Trophoblast cell (in vitro differentiated cells and primary cell): ENCODE results near the gene TMEM132C.

Experiments
- DNase-seq, 2 donors: peaks; one replicate each; pipeline ENCODE4 v3.0.0-alpha.2; 2016
- H2AFZ ChIP-seq: 2 replicates; pipeline ENCODE4 v1.6.1; 2013; ENCODE audit warnings: low read length, moderate library complexity, mild to moderate bottlenecking; ENCODE audit not compliant: insufficient read depth, poor library complexity
- H2AK5ac ChIP-seq: 2 replicates; pipeline ENCODE4 v1.6.1; 2013; ENCODE audit warnings: mild to moderate bottlenecking, low read length
- H2BK120ac ChIP-seq: 2 replicates; pipeline ENCODE4 v1.6.1; 2013; ENCODE audit warnings: low read length, mild to moderate bottlenecking, moderate library complexity; ENCODE audit not compliant: insufficient read depth, poor library complexity
- H2BK12ac ChIP-seq: 2 replicates; pipeline ENCODE4 v1.6.1; 2013; ENCODE audit warnings: mild to moderate bottlenecking, low read length, moderate library complexity
- H2BK5ac ChIP-seq: 2 replicates; pipeline ENCODE4 v1.6.1; 2013; ENCODE audit warnings: low read length, low read depth, moderate library complexity, mild to moderate bottlenecking; ENCODE audit not compliant: poor library complexity
- H3K14ac ChIP-seq: 2 replicates; pipeline ENCODE4 v1.6.1; 2013; ENCODE audit warnings: mild to moderate bottlenecking, low read length
- H3K18ac ChIP-seq: 2 replicates; pipeline ENCODE4 v1.6.1; 2013; ENCODE audit warnings: mild to moderate bottlenecking, low read length
- H3K23ac ChIP-seq: 2 replicates; pipeline ENCODE4 v1.6.1; 2013; ENCODE audit warnings: low read length
- H3K27ac ChIP-seq: 2 replicates; pipeline ENCODE4 v1.5.1; 2013; ENCODE audit warnings: low read depth, mild to moderate bottlenecking, inconsistent platforms, low read length, moderate library complexity
- H3K27me3 ChIP-seq: 2 replicates; pipeline ENCODE4 v1.6.1; 2013; ENCODE audit warnings: inconsistent platforms, mild to moderate bottlenecking, low read length, moderate library complexity; ENCODE audit not compliant: insufficient read depth
- H3K36me3 ChIP-seq, 2 experiments: 1 replicate in 1 of 2; 2 replicates in 1 of 2; pipeline ENCODE4 v1.6.1; 2013; ENCODE audit warnings: low read length in 2 of 2, mild to moderate bottlenecking in 2 of 2, moderate library complexity in 1 of 2; ENCODE audit not compliant: insufficient read depth in 2 of 2, control insufficient read depth in 1 of 2
- H3K4ac ChIP-seq: 2 replicates; pipeline ENCODE4 v1.6.1; 2013; ENCODE audit warnings: low read depth, mild to moderate bottlenecking, low read length, moderate library complexity
- H3K4me1 ChIP-seq, 2 experiments: 1 replicate in 1 of 2; 2 replicates in 1 of 2; pipeline ENCODE4 v1.6.1; 2013; ENCODE audit warnings: low read length in 2 of 2, mild to moderate bottlenecking in 2 of 2, moderate library complexity in 1 of 2; ENCODE audit not compliant: insufficient read depth in 2 of 2, control insufficient read depth in 1 of 2
- H3K4me2 ChIP-seq: 2 replicates; pipeline ENCODE4 v1.6.1; 2013; ENCODE audit warnings: inconsistent platforms, mild to moderate bottlenecking, low read length, moderate library complexity
- H3K4me3 ChIP-seq: 2 replicates; pipeline ENCODE4 v1.5.1; 2013; ENCODE audit warnings: mild to moderate bottlenecking, low read depth, low read length, inconsistent platforms
- H3K79me1 ChIP-seq: one replicate; pipeline ENCODE4 v1.6.1; 2013; ENCODE audit warnings: low read length
- H3K79me2 ChIP-seq: 2 replicates; pipeline ENCODE4 v1.6.1; 2013; ENCODE audit warnings: low read length, mild to moderate bottlenecking; ENCODE audit not compliant: control insufficient read depth, insufficient read depth, poor library complexity
- H3K9ac ChIP-seq: 2 replicates; pipeline ENCODE4 v1.6.1; 2013; ENCODE audit warnings: mild to moderate bottlenecking, low read length
- H3K9me3 ChIP-seq: 2 replicates; pipeline ENCODE4 v1.6.1; 2013; ENCODE audit warnings: low read depth, mild to moderate bottlenecking, control low read depth, inconsistent platforms, low read length; ENCODE audit not compliant: insufficient read depth
- H4K12ac ChIP-seq: 2 replicates; pipeline ENCODE4 v1.6.1; 2013; ENCODE audit warnings: low read depth, mild to moderate bottlenecking, low read length, moderate library complexity
- H4K8ac ChIP-seq: 2 replicates; pipeline ENCODE4 v1.6.1; 2013; ENCODE audit warnings: low read depth, mild to moderate bottlenecking, low read length, moderate library complexity
- H4K91ac ChIP-seq: one replicate; pipeline ENCODE4 v1.6.1; 2013; ENCODE audit warnings: low read depth, mild to moderate bottlenecking, low read length, moderate library complexity
- WGBS: extraction: QIAGEN DNeasy Blood & Tissue Kit; methylation state at CpG from one replicate; pipeline ENCODE4 v1.1.7; 2013; ENCODE audit warnings: missing lambda C conversion rate; ENCODE audit not compliant: insufficient read length, insufficient coverage; ENCODE audit errors: extremely low coverage; 5-methylcytosine and 5-hydroxymethylcytosine counted together

TMEM132C gene

GRCh38 chr12:128318341-128318740 lies 51.4 kb downstream of the TMEM132C start:
- Histone ChIP-seq H3K9me3 (peaks cover 2% of the 10 kb centered on the region), H3K9ac (no peak overlapping the region), H3K27me3 (no peaks in the 10 kb centered on the region), H2BK5ac (no peak overlapping the region), H3K4me3 (no peak overlapping the region), H4K91ac (no peak overlapping the region), H3K4me2 (no peak overlapping the region), H3K79me2 (no peaks in the 10 kb centered on the region), H3K36me3 (no peaks in the 10 kb centered on the region), H3K14ac (no peak overlapping the region), H3K4me1 (no peaks in the 10 kb centered on the region), H3K27ac (no peak overlapping the region), H4K8ac (no peak overlapping the region), H2BK12ac (no peak overlapping the region), H2AFZ (no peak overlapping the region), H2BK120ac (no peak overlapping the region), H3K4ac (no peak overlapping the region), H3K23ac (no peak overlapping the region), H3K18ac (no peak overlapping the region), H4K12ac (no peak overlapping the region), H3K79me1 (no peaks in the 10 kb centered on the region), H2AK5ac (no peak overlapping the region)
- no CpG with 5 or more reads among the region's 5 CpGs for WGBS
- no peak for DNase-seq

- WGBS = no CpG with 5 or more reads among the region's 2 CpGs
- H2BK5ac ChIP-seq = no peak overlapping the region
- H2AFZ ChIP-seq = no peak overlapping the region
- H2BK12ac ChIP-seq = no peak overlapping the region
- H3K79me1 ChIP-seq = no peaks in the 10 kb centered on the region
- H4K12ac ChIP-seq = no peak overlapping the region
- no peak overlapping the region for H3K27ac ChIP-seq
- H3K23ac ChIP-seq = no peak overlapping the region
- H3K4ac ChIP-seq = no peak overlapping the region
- no peak overlapping the region for H2AK5ac ChIP-seq
- no peak overlapping the region for H3K9ac ChIP-seq
- no peak overlapping the region for H2BK120ac ChIP-seq
- H3K14ac ChIP-seq = no peak overlapping the region
- no peaks in the 10 kb centered on the region for H3K27me3 ChIP-seq
- peaks cover 2% of the 10 kb centered on the region for H3K9me3 ChIP-seq
- no peak overlapping the region for H4K91ac ChIP-seq
- no peak overlapping the region for H3K18ac ChIP-seq
- H3K4me3 ChIP-seq = no peak overlapping the region
- no peaks in the 10 kb centered on the region for H3K36me3 ChIP-seq
- DNase-seq = no peak
- H3K4me2 ChIP-seq = no peak overlapping the region
- H3K79me2 ChIP-seq = no peaks in the 10 kb centered on the region
- no peaks in the 10 kb centered on the region for H3K4me1 ChIP-seq
- H4K8ac ChIP-seq = no peak overlapping the region
Observed at GRCh38 chr12:128318946-128319345, 52.0 kb downstream of the TMEM132C start.

- H3K27ac ChIP-seq = no peak overlapping the region
- no peaks in the 10 kb centered on the region for H3K9me3 ChIP-seq
- no peaks in the 10 kb centered on the region for H3K79me1 ChIP-seq
- no peak overlapping the region for H2AK5ac ChIP-seq
- no peak overlapping the region for H3K14ac ChIP-seq
- H2BK120ac ChIP-seq = no peak overlapping the region
- H2BK5ac ChIP-seq = no peak overlapping the region
- H3K9ac ChIP-seq = no peak overlapping the region
- no peak overlapping the region for H4K12ac ChIP-seq
- H4K91ac ChIP-seq = no peak overlapping the region
- no peak overlapping the region for H3K4ac ChIP-seq
- no peaks in the 10 kb centered on the region for H3K4me1 ChIP-seq
- no CpG with 5 or more reads among the region's 5 CpGs for WGBS
- no peak overlapping the region for H3K4me3 ChIP-seq
- H2BK12ac ChIP-seq = no peak overlapping the region
- no peak overlapping the region for H3K23ac ChIP-seq
- no peak for DNase-seq
- no peaks in the 10 kb centered on the region for H3K36me3 ChIP-seq
- no peak overlapping the region for H4K8ac ChIP-seq
- no peaks in the 10 kb centered on the region for H3K79me2 ChIP-seq
- no peaks in the 10 kb centered on the region for H3K27me3 ChIP-seq
- H3K18ac ChIP-seq = no peak overlapping the region
- no peak overlapping the region for H2AFZ ChIP-seq
- H3K4me2 ChIP-seq = no peak overlapping the region
Observed at GRCh38 chr12:128322341-128322740, 55.4 kb downstream of the TMEM132C start.

- no peak overlapping the region for H2BK12ac ChIP-seq
- no peak overlapping the region for H3K14ac ChIP-seq
- no peaks in the 10 kb centered on the region for H3K4me1 ChIP-seq
- no peak overlapping the region for H3K23ac ChIP-seq
- no peaks in the 10 kb centered on the region for H3K27me3 ChIP-seq
- H3K18ac ChIP-seq = no peak overlapping the region
- H2BK120ac ChIP-seq = no peak overlapping the region
- H3K4me3 ChIP-seq = no peak overlapping the region
- no peak overlapping the region for H4K12ac ChIP-seq
- H3K36me3 ChIP-seq = no peaks in the 10 kb centered on the region
- H3K27ac ChIP-seq = no peak overlapping the region
- no peak overlapping the region for H4K8ac ChIP-seq
- WGBS = no CpG with 5 or more reads among the region's 20 CpGs
- no peaks in the 10 kb centered on the region for H3K9me3 ChIP-seq
- H2BK5ac ChIP-seq = no peak overlapping the region
- no peak overlapping the region for H2AFZ ChIP-seq
- H4K91ac ChIP-seq = no peak overlapping the region
- H3K4me2 ChIP-seq = no peak overlapping the region
- no peaks in the 10 kb centered on the region for H3K79me1 ChIP-seq
- no peak for DNase-seq
- no peak overlapping the region for H3K4ac ChIP-seq
- no peaks in the 10 kb centered on the region for H3K79me2 ChIP-seq
- no peak overlapping the region for H3K9ac ChIP-seq
- H2AK5ac ChIP-seq = no peak overlapping the region
Observed at GRCh38 chr12:128323145-128323920, 56.4 kb downstream of the TMEM132C start.
